Prostate gland (tissue), 2 donors: Measurements from ENCODE around the gene BOK. TPM values are rescaled to one million over a fixed set of nuclear protein-coding genes. Genes with fewer than 3 reads are reported as not detected.

Experiments
- DNase-seq: peaks from one replicate; pipeline ENCODE4 v3.0.0-alpha.2; 2019; ENCODE audit warnings: low spot score
- H3K27ac ChIP-seq, 2 donors: fragments of 200-600 bp; sonication (generic); 2 replicates each; pipeline ENCODE4 v1.5.1; 2017 to 2019
- H3K27me3 ChIP-seq: fragments of 200-600 bp; sonication (generic); replicated peaks from 2 replicates; pipeline ENCODE4 v1.5.1; 2019; ENCODE audit not compliant: insufficient read depth
- H3K36me3 ChIP-seq, 2 donors: fragments of 200-600 bp; sonication (generic); 1 replicate in 1 of 2; 2 replicates in 1 of 2; pipeline versions ENCODE4 v1.5.1 to v1.8.1; 2017 to 2019
- H3K4me1 ChIP-seq: fragments of 200-600 bp; sonication (generic); replicated peaks from 2 replicates; pipeline ENCODE4 v1.5.1; 2019
- H3K4me3 ChIP-seq, 2 donors: fragments of 200-600 bp; sonication (generic); 2 replicates each; pipeline ENCODE4 v1.5.1; 2017 to 2019
- H3K9me3 ChIP-seq: fragments of 200-600 bp; sonication (generic); 2 replicates; pipeline ENCODE4 v1.5.1; 2017
- CTCF ChIP-seq, 4 experiments: fragments of 200-600 bp in 2 of 4; fragments of 450-650 bp in 2 of 4; sonication (generic) in 2 of 4; IDR thresholded peaks; 1 replicate in 3 of 4; 2 replicates in 1 of 4; pipeline ENCODE4 v1.5.1; 2016 to 2019; ENCODE audit warnings: antibody characterized with exemption in 4 of 4, mild to moderate bottlenecking in 2 of 4, moderate library complexity in 2 of 4
- POLR2A ChIP-seq: fragments of 450-650 bp; IDR thresholded peaks from one replicate; pipeline ENCODE4 v1.6.1; 2016; ENCODE audit warnings: antibody characterized with exemption, mild to moderate bottlenecking
- POLR2AphosphoS5 ChIP-seq: sonication (generic); formaldehyde crosslinking; IDR thresholded peaks from one replicate; pipeline ENCODE4 v1.6.1; 2017; ENCODE audit warnings: antibody characterized with exemption
- WGBS: methylation state at CpG from one replicate; pipeline ENCODE4 v1.1.5; 2018; 5-methylcytosine and 5-hydroxymethylcytosine counted together
- intact Hi-C: fragments of 100-400 bp; cut with DNase I; formaldehyde crosslinking; loops from one replicate; pipeline ENCODE4 v1.14.2; 2022
- total RNA-seq, 2 donors: library from RNA; depleted of rRNA; stranded (reverse); fragments of >200 nt; gene quantifications; one replicate each; pipeline ENCODE4 v1.1.0, GENCODE V29; 2016

The BOK gene
- total RNA-seq, 2 donors from 2014 or later, result 58.3 to 91.6 TPM

- DNase-seq, result no peak
- Histone ChIP-seq H3K9me3 (no peaks in the 10 kb centered on the region), H3K27ac (no peak overlapping the region), H3K4me3 (peak overlapping the region in 1 of 2 donors; percentile 31), H3K4me1 (peaks cover 5% of the 10 kb centered on the region), H3K36me3 (no peaks in the 10 kb centered on the region), H3K27me3 (no peaks in the 10 kb centered on the region)
- intact Hi-C loops, result no loop called here
- TF ChIP-seq POLR2A, result no peak
- no peak for TF ChIP-seq CTCF (IDR thresholded peaks at IDR 0.05)
- no peak for TF ChIP-seq POLR2AphosphoS5
- WGBS, result 30% methylated on average over 10 of the region's 10 CpGs
Measured at GRCh38 chr2:241540401-241540770, 18.2 kb upstream of the BOK start.

- peak; percentile 59 for DNase-seq
- peak overlapping the region; percentile 20 to 31 for H3K4me3 ChIP-seq
- H3K27ac ChIP-seq, result no peak overlapping the region
- H3K4me1 ChIP-seq, result peaks cover 5% of the 10 kb centered on the region
- intact Hi-C loops, result no loop called here
- H3K36me3 ChIP-seq, result no peaks in the 10 kb centered on the region
- no peaks in the 10 kb centered on the region for H3K9me3 ChIP-seq
- 6% methylated on average over 65 of the region's 68 CpGs for WGBS
- TF ChIP-seq CTCF (IDR thresholded peaks at IDR 0.05), result no peak
- no peak for TF ChIP-seq POLR2A
- TF ChIP-seq POLR2AphosphoS5, result no peak
- no peaks in the 10 kb centered on the region for H3K27me3 ChIP-seq
Measured at GRCh38 chr2:241540771-241541561, 17.6 kb upstream of the BOK start.

- Histone ChIP-seq H3K4me1 (peaks cover 5% of the 10 kb centered on the region), H3K4me3 (peak overlapping the region in 1 of 2 donors; percentile 31), H3K9me3 (no peaks in the 10 kb centered on the region), H3K27me3 (no peaks in the 10 kb centered on the region), H3K27ac (no peak overlapping the region), H3K36me3 (no peaks in the 10 kb centered on the region)
- intact Hi-C loops, result no loop called here
- WGBS, result 19% methylated on average over 31 of the region's 62 CpGs
- no peak for DNase-seq
- TF ChIP-seq POLR2A (no peak), POLR2AphosphoS5 (no peak), CTCF (IDR thresholded peaks at IDR 0.05) (no peak)
Measured at GRCh38 chr2:241541564-241542277, 16.8 kb upstream of the BOK start.

GRCh38 chr2:241542278-241542605 is 16.3 kb upstream of the BOK start:
- Histone ChIP-seq H3K27ac (no peak overlapping the region), H3K4me3 (no peak overlapping the region), H3K36me3 (no peaks in the 10 kb centered on the region), H3K9me3 (no peaks in the 10 kb centered on the region), H3K4me1 (peaks cover 5% of the 10 kb centered on the region), H3K27me3 (no peaks in the 10 kb centered on the region)
- WGBS, result 74% methylated on average over 15 of the region's 15 CpGs
- DNase-seq, result no peak
- intact Hi-C loops, result no loop called here
- TF ChIP-seq CTCF (IDR thresholded peaks at IDR 0.05) (no peak), POLR2AphosphoS5 (no peak), POLR2A (no peak)
